ENCODE results near the gene FER.
"Not testable (repeated sequence)": the region's sequence is repeated elsewhere in the genome, so short reads cannot be mapped to it uniquely, and the experiment has no call there.

FER gene

DNA sequence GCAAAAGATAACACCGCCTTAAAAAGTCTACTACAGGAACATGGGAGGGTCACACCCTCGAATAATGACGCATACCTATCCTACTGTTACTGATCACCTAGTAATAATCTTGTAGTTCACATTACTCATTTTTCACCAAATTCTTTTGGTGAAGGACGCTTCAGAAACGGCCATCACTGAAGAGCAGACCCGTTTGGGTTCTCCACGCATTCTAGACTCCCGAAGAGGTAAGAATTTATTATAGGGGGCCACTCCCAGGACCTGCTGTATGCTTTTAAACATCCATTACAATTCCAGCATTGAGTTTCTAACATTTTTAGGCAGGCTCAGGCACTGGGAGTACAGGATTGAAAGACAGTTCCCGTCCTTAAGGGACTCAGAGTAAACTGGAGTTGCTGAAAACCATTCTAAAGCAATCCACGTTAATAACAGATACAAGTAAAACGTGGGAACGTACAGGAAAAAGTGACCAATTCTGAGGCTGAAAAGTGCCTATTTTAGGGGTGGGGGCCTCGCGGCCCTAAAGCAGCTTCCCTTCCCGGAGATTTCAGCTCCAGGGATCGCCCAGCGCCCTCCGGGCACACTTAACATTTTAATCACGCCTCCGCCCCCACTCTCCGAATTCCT lies at the start of gene FER:
Gene FER (plus strand): TSS at position 124 of the 627 bp plus-strand sequence. CDS start 50,286 bp downstream, outside the sequence.
- no peaks in the 10 kb centered on the region for H3K9me3 ChIP-seq (ENCODE audit: low read length)
- no peaks in the 10 kb centered on the region for H3K79me2 ChIP-seq (ENCODE audit: insufficient read depth, low read length)
- H3K4me3 ChIP-seq (ENCODE audit: low read depth, low read length, poor library complexity, severe bottlenecking), result peak within 1 kb of the TSS; percentile 68
- H3K36me3 ChIP-seq (ENCODE audit: insufficient read depth, low read length), result no peaks in the 10 kb centered on the region
- no peak within 1 kb of the TSS for H3K27ac ChIP-seq (ENCODE audit: low read depth, low read length, poor library complexity, severe bottlenecking)
- H3K4me2 ChIP-seq (ENCODE audit: low read length), result peak within 1 kb of the TSS; percentile 89
- H3K4me1 ChIP-seq (ENCODE audit: insufficient read depth, low read length, severe bottlenecking), result peaks cover 21% of the 10 kb centered on the region
- TF ChIP-seq, protein P1, sequence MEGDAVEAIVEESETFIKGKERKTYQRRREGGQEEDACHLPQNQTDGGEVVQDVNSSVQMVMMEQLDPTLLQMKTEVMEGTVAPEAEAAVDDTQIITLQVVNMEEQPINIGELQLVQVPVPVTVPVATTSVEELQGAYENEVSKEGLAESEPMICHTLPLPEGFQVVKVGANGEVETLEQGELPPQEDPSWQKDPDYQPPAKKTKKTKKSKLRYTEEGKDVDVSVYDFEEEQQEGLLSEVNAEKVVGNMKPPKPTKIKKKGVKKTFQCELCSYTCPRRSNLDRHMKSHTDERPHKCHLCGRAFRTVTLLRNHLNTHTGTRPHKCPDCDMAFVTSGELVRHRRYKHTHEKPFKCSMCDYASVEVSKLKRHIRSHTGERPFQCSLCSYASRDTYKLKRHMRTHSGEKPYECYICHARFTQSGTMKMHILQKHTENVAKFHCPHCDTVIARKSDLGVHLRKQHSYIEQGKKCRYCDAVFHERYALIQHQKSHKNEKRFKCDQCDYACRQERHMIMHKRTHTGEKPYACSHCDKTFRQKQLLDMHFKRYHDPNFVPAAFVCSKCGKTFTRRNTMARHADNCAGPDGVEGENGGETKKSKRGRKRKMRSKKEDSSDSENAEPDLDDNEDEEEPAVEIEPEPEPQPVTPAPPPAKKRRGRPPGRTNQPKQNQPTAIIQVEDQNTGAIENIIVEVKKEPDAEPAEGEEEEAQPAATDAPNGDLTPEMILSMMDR (IDR thresholded peaks at IDR 0.05; ENCODE audit: low read length), result no peak
- TF ChIP-seq EZH2 (IDR thresholded peaks at IDR 0.05; ENCODE audit: borderline replicate concordance, low read length), result no peak
- H4K20me1 ChIP-seq (ENCODE audit: insufficient read depth, low read length), result no peaks in the 10 kb centered on the region
- H3K27me3 ChIP-seq (ENCODE audit: insufficient read depth, low read length), result no peaks in the 10 kb centered on the region
- H3K9ac ChIP-seq (ENCODE audit: low read length), result peak within 1 kb of the TSS; percentile 83
- peak within 1 kb of the TSS; percentile 35; the same call in 1 of the 2 replicates for H2AFZ ChIP-seq (ENCODE audit: low read length)
- H3F3A ChIP-seq (ENCODE audit: insufficient read depth, low read length), result no peaks in the 10 kb centered on the region; the same call in 1 of the 2 replicates
- H3K9me2 ChIP-seq (ENCODE audit: low read depth, low read length), result no peaks in the 10 kb centered on the region

DNA sequence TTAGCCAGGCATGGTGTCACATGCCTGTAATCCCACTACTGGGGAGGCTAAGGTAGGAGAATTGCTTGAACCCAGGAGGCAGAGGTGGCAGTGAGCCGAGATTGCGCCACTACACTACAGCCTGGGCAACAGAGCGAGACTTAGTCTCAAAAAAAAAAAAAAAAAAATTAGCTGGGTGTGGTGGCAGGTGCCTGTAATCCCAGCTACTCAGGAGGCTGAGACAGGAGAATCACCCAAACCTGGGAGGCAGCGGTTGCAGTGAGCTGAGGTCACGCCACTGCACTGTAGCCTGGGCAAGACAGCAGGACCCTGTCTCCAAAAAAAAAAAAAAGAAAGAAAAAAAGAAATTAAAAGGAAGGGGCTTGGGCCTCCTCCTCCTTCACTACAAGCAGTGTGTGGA lies 47.3 kb upstream of the FER start:
- not testable (repeated sequence) for H3K27me3 ChIP-seq (ENCODE audit: insufficient read depth, low read length); H3K27ac ChIP-seq (ENCODE audit: low read depth, low read length, poor library complexity, severe bottlenecking); H3K4me3 ChIP-seq (ENCODE audit: low read depth, low read length, poor library complexity, severe bottlenecking); H2AFZ ChIP-seq (ENCODE audit: low read length); H3F3A ChIP-seq (ENCODE audit: insufficient read depth, low read length); H3K9me3 ChIP-seq (ENCODE audit: low read length); H3K4me2 ChIP-seq (ENCODE audit: low read length); H3K36me3 ChIP-seq (ENCODE audit: insufficient read depth, low read length); H3K4me1 ChIP-seq (ENCODE audit: insufficient read depth, low read length, severe bottlenecking); H3K9me2 ChIP-seq (ENCODE audit: low read depth, low read length); H4K20me1 ChIP-seq (ENCODE audit: insufficient read depth, low read length); H3K79me2 ChIP-seq (ENCODE audit: insufficient read depth, low read length); H3K9ac ChIP-seq (ENCODE audit: low read length)

DNA sequence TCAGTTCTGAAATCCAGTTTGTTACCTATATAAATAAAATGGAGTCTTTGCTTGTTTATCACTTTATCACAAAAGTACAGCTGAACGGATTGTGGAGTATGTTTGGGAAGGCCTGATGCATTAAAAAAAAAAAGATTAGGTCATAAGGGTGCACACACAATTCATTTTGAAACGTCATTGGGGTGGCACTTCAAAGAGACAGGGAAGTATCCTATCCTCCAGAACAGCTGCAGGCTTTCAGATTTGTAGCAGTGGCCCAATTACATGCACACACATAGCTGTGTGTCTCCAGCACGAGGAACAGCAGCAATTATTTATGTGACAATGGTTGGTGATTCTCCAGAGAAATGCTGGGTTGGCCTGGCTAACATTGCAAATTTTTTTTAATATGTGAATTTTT lies 46.8 kb upstream of the FER start:
- H3K36me3 ChIP-seq (ENCODE audit: insufficient read depth, low read length), result no peaks in the 10 kb centered on the region
- H3K4me2 ChIP-seq (ENCODE audit: low read length), result no peak overlapping the region
- H3K27me3 ChIP-seq (ENCODE audit: insufficient read depth, low read length), result no peaks in the 10 kb centered on the region
- H3K4me1 ChIP-seq (ENCODE audit: insufficient read depth, low read length, severe bottlenecking), result no peaks in the 10 kb centered on the region
- no peak overlapping the region for H3K9ac ChIP-seq (ENCODE audit: low read length)
- no peaks in the 10 kb centered on the region for H3K79me2 ChIP-seq (ENCODE audit: insufficient read depth, low read length)
- no peaks in the 10 kb centered on the region for H3K9me3 ChIP-seq (ENCODE audit: low read length)
- H3F3A ChIP-seq (ENCODE audit: insufficient read depth, low read length), result no peaks in the 10 kb centered on the region
- no peak overlapping the region for H3K4me3 ChIP-seq (ENCODE audit: low read depth, low read length, poor library complexity, severe bottlenecking)
- TF ChIP-seq, protein P1 (IDR thresholded peaks at IDR 0.05; ENCODE audit: low read length), result no peak
- no peak for TF ChIP-seq EZH2 (IDR thresholded peaks at IDR 0.05; ENCODE audit: borderline replicate concordance, low read length)
- H3K9me2 ChIP-seq (ENCODE audit: low read depth, low read length), result no peaks in the 10 kb centered on the region
- no peak overlapping the region for H3K27ac ChIP-seq (ENCODE audit: low read depth, low read length, poor library complexity, severe bottlenecking)
- no peak overlapping the region for H2AFZ ChIP-seq (ENCODE audit: low read length)
- no peaks in the 10 kb centered on the region for H4K20me1 ChIP-seq (ENCODE audit: insufficient read depth, low read length)

DNA sequence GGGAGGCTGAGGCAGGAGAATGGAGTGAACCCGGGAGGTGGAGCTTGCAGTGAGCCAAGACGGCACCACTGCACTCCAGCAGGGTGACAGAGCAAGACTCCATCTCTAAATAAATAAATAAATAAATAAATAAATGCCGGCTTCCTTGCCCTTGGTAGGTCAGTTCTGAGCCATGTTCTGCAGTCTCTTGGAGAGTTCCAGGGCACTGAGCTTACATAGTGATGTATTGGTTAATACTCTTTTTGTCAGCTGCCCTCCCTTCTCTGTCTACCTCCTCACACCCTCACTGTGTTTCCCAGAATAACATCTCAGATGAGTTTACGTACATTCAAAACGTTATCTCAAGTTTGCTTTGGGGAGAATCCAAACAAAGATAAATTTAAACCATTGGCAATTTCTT lies 45.2 kb upstream of the FER start:
- H3K4me3 ChIP-seq (ENCODE audit: low read depth, low read length, poor library complexity, severe bottlenecking), result no peak overlapping the region
- no peak overlapping the region for H3K27ac ChIP-seq (ENCODE audit: low read depth, low read length, poor library complexity, severe bottlenecking)
- H3K79me2 ChIP-seq (ENCODE audit: insufficient read depth, low read length), result no peaks in the 10 kb centered on the region
- no peaks in the 10 kb centered on the region for H3K4me1 ChIP-seq (ENCODE audit: insufficient read depth, low read length, severe bottlenecking)
- H3K27me3 ChIP-seq (ENCODE audit: insufficient read depth, low read length), result no peaks in the 10 kb centered on the region
- H3K4me2 ChIP-seq (ENCODE audit: low read length), result no peak overlapping the region
- H3K36me3 ChIP-seq (ENCODE audit: insufficient read depth, low read length), result no peaks in the 10 kb centered on the region
- no peaks in the 10 kb centered on the region for H3F3A ChIP-seq (ENCODE audit: insufficient read depth, low read length)
- TF ChIP-seq EZH2 (IDR thresholded peaks at IDR 0.05; ENCODE audit: borderline replicate concordance, low read length), result no peak
- TF ChIP-seq, protein P1 (IDR thresholded peaks at IDR 0.05; ENCODE audit: low read length), result no peak
- H3K9me2 ChIP-seq (ENCODE audit: low read depth, low read length), result no peaks in the 10 kb centered on the region
- H4K20me1 ChIP-seq (ENCODE audit: insufficient read depth, low read length), result no peaks in the 10 kb centered on the region
- no peak overlapping the region for H2AFZ ChIP-seq (ENCODE audit: low read length)
- H3K9ac ChIP-seq (ENCODE audit: low read length), result no peak overlapping the region
- H3K9me3 ChIP-seq (ENCODE audit: low read length), result no peaks in the 10 kb centered on the region
